ENCODE measurements around the gene FAM227B.

DNA sequence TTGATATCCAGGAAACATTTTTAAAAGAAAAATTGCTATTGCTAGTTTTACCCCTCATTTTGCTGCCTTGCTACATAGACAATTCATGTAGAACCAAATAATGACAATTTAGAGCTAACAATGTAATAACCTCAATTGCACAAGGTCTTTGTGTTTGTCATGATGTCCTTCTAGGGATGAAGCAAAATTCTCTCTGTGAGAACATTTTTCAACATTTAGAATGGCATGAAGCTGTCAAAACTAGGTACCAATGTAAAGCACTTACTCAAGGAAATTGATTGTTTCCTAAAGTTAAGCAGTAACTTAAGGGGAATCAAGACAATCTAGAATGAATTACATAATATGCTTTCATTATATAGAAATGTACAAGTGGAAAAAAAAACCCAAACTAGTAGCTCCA lies 205.5 kb downstream of the FAM227B start:
- TF ChIP-seq, protein P1, sequence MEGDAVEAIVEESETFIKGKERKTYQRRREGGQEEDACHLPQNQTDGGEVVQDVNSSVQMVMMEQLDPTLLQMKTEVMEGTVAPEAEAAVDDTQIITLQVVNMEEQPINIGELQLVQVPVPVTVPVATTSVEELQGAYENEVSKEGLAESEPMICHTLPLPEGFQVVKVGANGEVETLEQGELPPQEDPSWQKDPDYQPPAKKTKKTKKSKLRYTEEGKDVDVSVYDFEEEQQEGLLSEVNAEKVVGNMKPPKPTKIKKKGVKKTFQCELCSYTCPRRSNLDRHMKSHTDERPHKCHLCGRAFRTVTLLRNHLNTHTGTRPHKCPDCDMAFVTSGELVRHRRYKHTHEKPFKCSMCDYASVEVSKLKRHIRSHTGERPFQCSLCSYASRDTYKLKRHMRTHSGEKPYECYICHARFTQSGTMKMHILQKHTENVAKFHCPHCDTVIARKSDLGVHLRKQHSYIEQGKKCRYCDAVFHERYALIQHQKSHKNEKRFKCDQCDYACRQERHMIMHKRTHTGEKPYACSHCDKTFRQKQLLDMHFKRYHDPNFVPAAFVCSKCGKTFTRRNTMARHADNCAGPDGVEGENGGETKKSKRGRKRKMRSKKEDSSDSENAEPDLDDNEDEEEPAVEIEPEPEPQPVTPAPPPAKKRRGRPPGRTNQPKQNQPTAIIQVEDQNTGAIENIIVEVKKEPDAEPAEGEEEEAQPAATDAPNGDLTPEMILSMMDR (IDR thresholded peaks at IDR 0.05), result no peak
- no peak for TF ChIP-seq POLR2A (IDR thresholded peaks at IDR 0.05)

Data from vagina (tissue), 2 donors.